Sigmoid colon (tissue), 4 donors: ENCODE data around the gene SLCO6A1.

ENCODE experiments used
- EP300 ChIP-seq, 4 donors: sonication (generic); formaldehyde crosslinking; IDR thresholded peaks; one replicate each; pipeline ENCODE4 v1.6.1; 2017; ENCODE audit warnings: antibody characterized with exemption in 4 of 4
- POLR2A ChIP-seq, 2 donors: fragments of 450-650 bp; IDR thresholded peaks; one replicate each; pipeline ENCODE4 v1.6.1; 2016; ENCODE audit warnings: antibody characterized with exemption in 2 of 2, mild to moderate bottlenecking in 2 of 2, moderate library complexity in 2 of 2
- TF ChIP-seq, protein P1 (sequence below), 4 experiments: fragments of 450-650 bp in 3 of 4; fragments of 200-600 bp in 1 of 4; IDR thresholded peaks; one replicate each; pipeline ENCODE4 v1.5.1; 2016 to 2019; ENCODE audit warnings: antibody characterized with exemption in 4 of 4, mild to moderate bottlenecking in 3 of 4, moderate library complexity in 2 of 4

GRCh38 chr5:102539996-102540728 lies 41.4 kb upstream of the SLCO6A1 start:
- TF ChIP-seq, protein P1, sequence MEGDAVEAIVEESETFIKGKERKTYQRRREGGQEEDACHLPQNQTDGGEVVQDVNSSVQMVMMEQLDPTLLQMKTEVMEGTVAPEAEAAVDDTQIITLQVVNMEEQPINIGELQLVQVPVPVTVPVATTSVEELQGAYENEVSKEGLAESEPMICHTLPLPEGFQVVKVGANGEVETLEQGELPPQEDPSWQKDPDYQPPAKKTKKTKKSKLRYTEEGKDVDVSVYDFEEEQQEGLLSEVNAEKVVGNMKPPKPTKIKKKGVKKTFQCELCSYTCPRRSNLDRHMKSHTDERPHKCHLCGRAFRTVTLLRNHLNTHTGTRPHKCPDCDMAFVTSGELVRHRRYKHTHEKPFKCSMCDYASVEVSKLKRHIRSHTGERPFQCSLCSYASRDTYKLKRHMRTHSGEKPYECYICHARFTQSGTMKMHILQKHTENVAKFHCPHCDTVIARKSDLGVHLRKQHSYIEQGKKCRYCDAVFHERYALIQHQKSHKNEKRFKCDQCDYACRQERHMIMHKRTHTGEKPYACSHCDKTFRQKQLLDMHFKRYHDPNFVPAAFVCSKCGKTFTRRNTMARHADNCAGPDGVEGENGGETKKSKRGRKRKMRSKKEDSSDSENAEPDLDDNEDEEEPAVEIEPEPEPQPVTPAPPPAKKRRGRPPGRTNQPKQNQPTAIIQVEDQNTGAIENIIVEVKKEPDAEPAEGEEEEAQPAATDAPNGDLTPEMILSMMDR (IDR thresholded peaks at IDR 0.05): no peak
- no peak for TF ChIP-seq EP300 (IDR thresholded peaks at IDR 0.05)
- no peak for TF ChIP-seq POLR2A (IDR thresholded peaks at IDR 0.05)
